HL-60/S4 treated with retinoic acid at 250 ng/mL for 4 days and 3 days (cell line): ENCODE data around the gene C22orf23.

Experiments used
- in situ Hi-C: fragments of 300-500 bp; cut with MboI; formaldehyde crosslinking; loops from 2 replicates; pipeline ENCODE4 v1.7.0; 2022; ENCODE audit warnings: low sequenced_read_pairs

C22orf23 gene

DNA sequence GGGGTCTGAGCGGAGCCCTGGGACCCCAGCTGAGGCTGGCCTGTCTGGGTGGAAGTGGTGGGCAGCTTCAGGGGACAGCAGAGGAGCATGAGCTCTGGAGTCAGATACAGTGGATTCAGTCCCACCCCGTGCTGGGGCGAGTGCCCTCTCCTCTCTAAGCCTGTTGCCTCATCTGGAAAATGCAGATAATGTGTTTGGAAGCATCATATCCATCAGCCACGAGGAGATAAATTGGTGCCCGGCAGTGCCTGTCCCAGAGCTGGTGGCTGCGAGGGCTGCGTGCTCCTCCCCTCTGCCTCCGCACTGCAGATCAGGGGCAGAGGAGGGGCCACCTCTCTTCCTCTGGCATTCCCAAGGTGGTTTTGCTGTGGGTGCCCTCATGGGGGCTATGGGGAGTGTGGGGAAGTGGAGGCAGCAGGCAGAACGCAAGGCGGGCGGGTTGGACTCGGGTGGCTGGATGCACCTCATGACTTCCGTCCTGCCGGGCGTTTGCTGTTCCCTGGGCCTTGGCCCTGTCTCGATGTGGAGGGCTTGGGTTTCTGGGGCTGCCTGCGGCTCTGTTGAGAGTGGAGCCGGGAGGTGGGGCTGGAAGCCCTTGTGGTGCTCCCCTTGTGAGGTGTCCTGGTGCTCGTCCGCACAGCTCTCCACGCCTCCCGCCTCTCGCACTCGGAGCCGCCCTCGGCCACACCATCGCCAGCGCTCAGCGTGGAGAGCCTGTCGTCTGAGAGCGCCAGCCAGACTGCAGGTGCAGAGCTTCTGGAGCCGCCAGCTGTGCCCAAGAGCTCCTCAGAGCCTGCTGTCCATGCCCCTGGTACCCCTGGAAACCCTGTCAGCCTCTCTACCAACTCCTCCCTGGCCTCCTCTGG is 26.4 kb downstream of the C22orf23 start:
- in situ Hi-C loops: no loop called here

DNA sequence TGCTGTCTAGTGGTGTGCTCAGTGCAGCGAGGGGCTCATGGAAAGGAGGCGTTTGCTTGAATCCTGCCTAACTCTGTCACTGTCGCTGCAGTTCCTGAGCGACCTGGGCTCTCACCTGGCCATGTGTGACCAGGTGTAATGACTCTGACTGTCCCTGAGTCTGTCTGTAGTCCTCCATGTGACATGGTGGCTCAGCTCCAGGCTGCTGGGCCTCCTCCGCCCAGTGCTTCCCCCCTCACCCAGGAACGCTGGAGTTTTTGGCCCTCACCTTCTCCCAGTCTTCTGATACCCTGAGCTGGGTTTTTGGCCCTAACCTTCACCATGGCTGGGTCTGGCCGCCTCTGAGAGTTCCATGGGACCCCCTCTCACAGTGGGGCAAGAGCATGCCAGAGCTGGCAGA is 27.0 kb downstream of the C22orf23 start:
- in situ Hi-C loops: no loop called here

DNA sequence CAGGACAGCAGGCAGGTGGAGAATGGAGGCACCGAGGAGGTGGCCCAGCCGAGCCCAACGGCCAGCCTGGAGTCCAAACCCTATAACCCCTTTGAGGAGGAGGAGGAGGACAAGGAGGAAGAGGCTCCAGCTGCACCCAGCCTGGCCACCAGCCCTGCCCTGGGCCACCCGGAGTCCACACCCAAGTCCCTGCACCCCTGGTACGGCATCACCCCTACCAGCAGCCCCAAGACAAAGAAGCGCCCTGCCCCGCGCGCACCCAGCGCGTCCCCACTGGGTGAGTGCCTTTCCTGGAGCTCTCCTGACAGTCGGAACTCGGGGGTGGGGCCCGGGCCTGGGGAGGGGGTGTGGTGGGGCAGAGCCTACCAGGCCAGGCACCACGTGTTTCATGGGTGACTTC is 27.6 kb downstream of the C22orf23 start:
- in situ Hi-C loops: no loop called here

- in situ Hi-C loops: no loop called here
These were observed 28.1 kb downstream of the C22orf23 start for GRCh38 chr22:37925330-37925729.

- in situ Hi-C loops: no loop called here
These were observed 28.9 kb downstream of the C22orf23 start for GRCh38 chr22:37924386-37925065.

DNA sequence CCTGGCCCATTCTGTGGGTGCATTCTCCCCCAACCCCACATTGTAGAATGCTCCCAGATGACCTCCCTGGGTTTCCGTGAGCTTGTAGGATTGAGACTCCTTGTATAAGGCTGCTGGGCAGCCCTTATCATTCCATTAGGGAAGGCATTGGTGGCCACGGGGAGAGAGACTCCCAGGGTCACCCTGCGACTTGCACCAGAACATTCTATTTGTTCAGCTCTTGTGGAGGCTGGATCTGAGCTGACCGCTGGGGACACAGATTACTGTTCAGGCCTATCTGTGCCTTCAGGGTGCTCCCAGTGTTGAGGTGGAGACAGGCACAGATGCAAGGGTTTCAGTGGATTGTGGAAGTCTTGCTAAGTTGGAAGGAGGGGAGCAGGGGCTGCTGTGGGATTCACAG is 29.5 kb downstream of the C22orf23 start:
- in situ Hi-C loops: no loop called here

GRCh38 chr22:37922191-37922590 is 31.2 kb downstream of the C22orf23 start:
- in situ Hi-C loops: no loop called here

GRCh38 chr22:37920126-37920525 is 33.3 kb downstream of the C22orf23 start:
- in situ Hi-C loops: no loop called here

GRCh38 chr22:37918580-37919270 is 34.7 kb downstream of the C22orf23 start:
- in situ Hi-C loops: no loop called here

DNA sequence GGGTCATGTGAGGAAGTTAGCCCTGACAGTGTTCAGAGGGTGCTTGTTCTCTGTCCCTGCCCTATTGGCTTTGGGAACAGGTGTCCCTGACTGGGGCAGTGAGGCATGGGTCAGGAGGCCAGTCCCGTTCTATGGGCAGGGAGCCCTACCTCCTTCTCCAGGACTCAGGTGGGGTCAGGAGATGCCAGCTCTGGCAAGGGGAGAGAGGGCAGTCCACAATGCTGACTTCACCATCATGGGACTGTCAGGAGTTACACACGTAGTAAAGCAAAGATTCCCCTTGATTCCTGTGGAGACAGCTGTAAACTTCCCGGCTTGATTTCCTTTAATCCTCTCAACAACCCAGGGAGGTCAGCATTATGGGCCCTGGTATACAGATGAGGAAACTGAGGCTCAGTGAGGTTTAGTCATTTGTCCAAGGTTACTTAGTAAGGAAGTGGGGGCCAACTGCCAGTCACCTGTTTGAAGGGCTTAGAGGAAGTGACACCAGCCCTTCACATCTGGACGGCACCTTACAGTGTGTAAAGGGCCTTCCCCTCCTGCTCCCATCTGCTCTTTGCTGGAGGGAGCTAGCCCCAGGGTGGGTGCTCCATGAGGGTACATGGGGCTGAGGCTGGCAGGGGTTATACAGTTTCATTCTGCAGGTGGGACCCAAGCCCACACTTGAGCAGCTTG is 35.4 kb downstream of the C22orf23 start:
- in situ Hi-C loops: no loop called here

DNA sequence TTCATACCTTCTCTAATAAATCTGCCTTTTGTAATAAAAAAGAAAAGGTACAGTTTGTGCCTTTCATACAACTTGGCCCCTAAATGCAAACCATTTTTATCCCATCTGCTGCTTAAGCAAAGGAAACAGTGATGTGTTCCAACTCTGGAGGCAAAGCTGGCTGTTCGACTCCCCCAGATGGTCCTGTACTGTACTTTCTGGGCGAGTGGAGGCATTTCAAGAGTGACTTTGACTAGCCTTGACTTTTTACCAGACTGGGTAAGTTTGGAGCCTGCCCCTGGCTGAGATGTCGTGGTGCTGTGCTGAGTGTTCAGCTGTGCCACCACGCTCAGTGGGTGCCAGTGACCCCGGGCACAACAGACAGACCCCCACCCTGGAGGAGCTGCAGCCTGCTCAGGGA is 37.1 kb downstream of the C22orf23 start:
- in situ Hi-C loops: no loop called here

DNA sequence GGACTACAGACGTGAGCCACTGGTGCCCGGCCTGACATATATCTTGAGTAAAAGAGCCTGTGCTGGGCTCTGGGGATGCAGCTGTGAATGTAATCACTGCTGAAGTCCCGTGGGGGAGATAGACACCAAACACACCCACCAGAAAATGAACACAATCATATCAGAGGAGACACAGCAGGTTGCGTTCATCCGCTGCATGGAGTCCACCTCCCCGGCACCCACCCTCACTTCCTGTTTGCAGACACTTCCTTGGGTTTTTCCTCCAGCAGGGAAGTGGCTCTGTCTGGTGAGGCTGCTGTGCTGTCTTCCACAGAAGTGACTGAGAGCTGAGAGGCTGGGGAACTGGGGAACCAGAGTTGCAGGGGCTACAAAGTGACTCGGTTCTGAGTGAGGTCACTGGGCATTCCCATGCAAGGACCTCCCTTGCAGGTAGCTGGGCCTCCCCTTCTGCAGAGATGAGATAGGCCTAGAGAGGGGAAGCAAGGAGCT is 40.1 kb downstream of the C22orf23 start:
- in situ Hi-C loops: no loop called here

GRCh38 chr22:37912171-37912570 is 41.2 kb downstream of the C22orf23 start:
- in situ Hi-C loops: no loop called here

GRCh38 chr22:37911697-37912096 is 41.7 kb downstream of the C22orf23 start:
- in situ Hi-C loops: no loop called here

GRCh38 chr22:37910890-37911672 is 42.3 kb downstream of the C22orf23 start:
- in situ Hi-C loops: no loop called here

- in situ Hi-C loops: no loop called here
These were observed 43.6 kb downstream of the C22orf23 start for GRCh38 chr22:37909766-37910165.

DNA sequence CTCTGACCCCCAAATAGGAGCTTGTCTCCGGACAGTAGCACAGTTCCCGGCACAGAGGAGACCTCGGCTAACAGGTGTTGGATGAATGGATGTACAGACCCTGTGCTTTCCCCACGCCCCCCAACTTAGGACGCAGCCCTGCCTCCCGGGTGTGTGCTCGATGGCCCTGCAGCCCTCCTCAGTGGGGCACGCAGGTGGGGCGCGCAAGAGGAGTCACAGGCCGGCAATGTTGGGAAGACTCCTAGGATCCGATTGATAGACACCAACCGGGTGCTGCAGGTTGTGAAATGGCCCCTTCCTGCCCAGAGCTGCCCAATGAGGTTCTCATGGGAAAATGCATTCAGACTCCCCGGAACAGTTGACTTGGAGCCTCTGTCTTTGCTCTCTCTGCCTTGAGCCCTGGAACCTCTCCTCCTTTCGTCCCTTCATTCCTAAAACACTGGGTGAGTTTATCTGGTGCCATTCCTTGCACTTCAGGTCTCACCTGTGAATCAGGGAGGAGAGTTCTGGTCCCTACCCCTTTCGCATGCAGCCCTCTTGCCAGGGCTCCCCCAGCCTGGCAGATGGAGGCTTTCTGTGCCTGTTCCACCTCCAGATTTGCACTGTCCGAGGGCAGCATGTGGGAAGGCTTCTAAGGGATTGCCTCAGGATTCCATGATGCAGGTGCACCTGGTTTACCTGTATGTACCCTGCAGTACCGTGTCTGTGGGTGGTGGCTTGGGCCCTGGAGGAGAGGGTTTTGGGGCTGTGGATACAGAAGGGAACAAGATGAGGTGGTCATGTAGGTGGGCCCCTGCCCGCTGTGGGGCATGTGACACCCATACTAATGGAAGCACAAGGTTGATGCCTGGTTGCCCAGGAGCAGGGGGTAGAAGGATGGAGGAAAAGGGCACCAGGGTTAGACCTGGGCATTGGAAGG is 46.1 kb downstream of the C22orf23 start:
- in situ Hi-C loops: no loop called here

GRCh38 chr22:37906364-37907008 is 46.9 kb downstream of the C22orf23 start:
- in situ Hi-C loops: no loop called here
